ENCODE results near the gene CAPZA2.

The CAPZA2 gene

DNA sequence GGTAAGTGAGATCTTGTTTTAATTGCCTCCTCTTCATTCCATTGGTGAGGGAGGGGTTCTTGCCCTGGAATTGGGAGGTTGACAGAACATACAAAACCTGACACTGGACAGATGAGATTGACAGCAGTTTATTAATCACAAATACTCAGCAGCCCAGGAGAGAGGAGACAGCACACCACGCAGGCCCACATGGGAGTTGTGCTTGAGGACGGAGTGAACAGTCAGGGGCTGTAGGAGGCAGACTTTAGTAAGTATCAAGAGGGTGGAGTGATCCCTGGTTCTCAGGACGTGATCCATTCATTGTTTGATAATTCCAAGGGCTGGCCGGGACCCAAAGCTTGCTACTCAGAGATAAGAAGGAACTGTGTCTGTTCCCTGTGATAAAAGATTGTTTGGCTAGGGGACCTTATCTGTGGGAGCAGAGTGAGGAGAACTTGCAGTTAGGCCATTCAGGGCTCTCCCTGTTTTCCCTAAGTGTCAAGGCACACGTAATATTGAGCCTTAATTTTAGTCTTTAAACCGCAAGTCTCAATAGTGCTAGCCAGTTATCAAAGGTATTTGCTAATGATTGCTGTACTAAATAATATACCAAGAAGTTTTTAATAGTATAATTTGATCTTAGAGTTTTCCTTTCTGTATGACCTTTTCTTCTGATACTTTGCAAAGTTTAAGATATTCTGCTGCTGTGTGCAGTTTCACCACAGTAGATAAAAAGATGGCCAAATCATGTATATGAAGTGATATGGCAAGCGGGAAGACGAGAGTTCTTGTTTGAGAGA, 14.5 kb downstream of the CAPZA2 start:
- H3K4me3 ChIP-seq (ENCODE audit: low read length) = no peak overlapping the region
- no peak for TF ChIP-seq CTCF (conservative IDR thresholded peaks at IDR 0.05; ENCODE audit: low read depth, low read length)
- no peak for DNase-seq (ENCODE audit: low read depth)

DNA sequence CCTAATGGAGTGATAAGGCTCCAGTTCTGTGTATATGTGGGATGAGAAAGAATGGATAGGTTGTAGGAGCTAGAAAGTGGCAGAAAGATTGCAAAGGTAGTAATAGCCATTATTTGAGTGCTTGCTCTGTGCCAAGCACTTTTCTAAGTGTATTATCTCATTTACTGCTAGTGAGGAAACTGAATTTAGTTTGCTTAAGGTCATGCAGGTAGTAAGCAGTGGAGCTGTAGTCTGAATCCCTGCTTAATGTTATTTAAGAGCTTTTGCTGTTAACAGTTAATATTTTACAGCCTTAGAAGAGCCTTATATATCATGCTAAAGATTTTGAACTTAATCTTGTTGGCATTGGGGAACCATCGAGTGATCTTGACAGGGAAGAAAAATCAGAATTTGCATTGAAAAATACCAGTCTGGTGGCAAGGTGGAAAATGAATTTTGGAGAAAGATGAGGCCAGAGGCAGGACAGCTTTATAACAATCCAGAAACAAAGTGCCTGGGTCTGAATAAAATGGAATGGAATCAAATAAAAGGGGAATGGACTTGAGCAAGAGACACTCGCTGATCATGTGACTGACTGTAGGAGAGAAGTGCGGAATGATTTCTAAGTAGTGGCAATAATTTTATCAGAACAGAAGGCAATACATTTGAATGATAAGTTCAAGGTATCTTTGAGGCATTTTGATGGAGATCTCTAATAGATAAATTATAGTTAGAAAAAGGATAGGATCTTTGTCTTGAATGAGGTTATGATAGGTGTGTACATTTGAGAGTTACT, 15.2 kb downstream of the CAPZA2 start:
- TF ChIP-seq CTCF (conservative IDR thresholded peaks at IDR 0.05; ENCODE audit: low read depth, low read length) = no peak

DNA sequence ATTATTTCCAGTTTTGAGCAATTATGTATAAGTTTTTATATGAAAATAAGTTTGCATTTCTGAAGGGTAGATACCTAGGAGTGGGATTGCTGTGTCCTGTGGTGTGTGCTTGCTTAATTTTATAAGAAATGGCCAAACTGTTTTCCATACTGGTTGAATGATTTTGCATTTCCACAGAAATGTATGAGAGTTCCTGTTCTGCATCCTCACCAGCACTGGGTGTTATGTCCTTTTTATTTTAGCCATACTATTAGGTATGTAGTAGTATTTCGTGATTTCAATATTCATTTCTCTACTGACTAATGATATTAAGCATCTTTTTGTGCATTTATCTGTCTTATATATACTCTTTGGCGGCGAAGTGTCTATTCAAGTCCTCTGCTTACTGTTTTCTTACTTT, 22.3 kb downstream of the CAPZA2 start:
- H3K4me3 ChIP-seq (ENCODE audit: low read length) = no peak overlapping the region
- TF ChIP-seq CTCF (conservative IDR thresholded peaks at IDR 0.05; ENCODE audit: low read depth, low read length) = no peak
- no peak for DNase-seq (ENCODE audit: low read depth)

More for the DNA sequence above, 15.2 kb downstream of the CAPZA2 start:
- DNase-seq (ENCODE audit: low read depth) = no peak
- H3K4me3 ChIP-seq (ENCODE audit: low read length) = no peak overlapping the region

DNA sequence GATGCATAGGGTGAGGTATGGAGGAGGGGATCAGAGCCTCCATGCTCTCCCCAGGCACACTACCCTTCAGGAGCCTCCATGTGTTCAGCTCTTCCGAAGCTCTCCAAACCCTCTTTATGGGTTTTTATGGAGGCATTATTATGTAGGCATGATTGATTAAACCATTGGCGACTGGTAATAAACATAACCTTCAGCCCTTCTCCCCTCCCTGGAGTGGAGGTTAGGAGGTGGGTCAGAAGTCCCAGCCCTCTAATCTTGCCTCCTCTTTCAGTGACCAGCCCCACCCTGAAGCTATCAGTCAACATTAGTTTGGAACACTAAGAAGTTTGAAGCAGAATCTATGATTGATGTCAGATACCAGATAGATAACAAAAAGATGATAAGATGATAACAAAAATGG, 23.3 kb downstream of the CAPZA2 start:
- TF ChIP-seq CTCF (conservative IDR thresholded peaks at IDR 0.05; ENCODE audit: low read depth, low read length) = no peak
- DNase-seq (ENCODE audit: low read depth) = no peak
- no peak overlapping the region for H3K4me3 ChIP-seq (ENCODE audit: low read length)

DNA sequence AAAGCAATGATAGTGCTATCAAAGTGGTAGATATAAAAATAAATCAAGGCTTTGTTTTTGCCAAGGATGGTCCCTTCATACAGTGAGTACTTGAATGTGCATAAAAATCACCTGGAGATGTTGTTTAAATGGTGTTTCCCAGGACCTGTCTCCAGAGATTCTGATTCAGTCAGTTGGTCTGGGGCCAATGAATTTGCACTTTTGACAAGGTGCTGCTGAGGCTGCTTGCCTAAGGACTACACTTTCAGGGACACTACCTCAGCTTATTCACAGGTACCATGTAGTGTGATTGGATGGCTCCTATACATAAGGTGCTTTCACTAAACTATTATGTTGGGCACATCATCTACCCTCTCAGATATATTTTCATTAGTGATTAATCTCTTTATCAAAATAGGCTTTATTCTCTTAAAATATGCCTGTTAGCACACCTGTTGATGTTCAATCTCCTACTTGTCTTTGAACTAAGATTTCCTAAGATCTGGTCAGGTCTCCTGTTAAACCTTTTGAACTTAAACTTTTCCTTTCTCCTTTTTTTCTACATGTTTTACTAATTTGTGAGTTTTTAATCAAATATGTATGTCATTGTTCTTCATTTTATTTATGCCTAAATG, 24.3 kb downstream of the CAPZA2 start:
- no peak for DNase-seq (ENCODE audit: low read depth)
- no peak overlapping the region for H3K4me3 ChIP-seq (ENCODE audit: low read length)
- TF ChIP-seq CTCF (conservative IDR thresholded peaks at IDR 0.05; ENCODE audit: low read depth, low read length) = no peak

GRCh38 chr7:116888895-116889294, 26.5 kb downstream of the CAPZA2 start:
- no peak for TF ChIP-seq CTCF (conservative IDR thresholded peaks at IDR 0.05; ENCODE audit: low read depth, low read length)
- DNase-seq (ENCODE audit: low read depth) = no peak
- no peak overlapping the region for H3K4me3 ChIP-seq (ENCODE audit: low read length)

Data from retinal pigment epithelial cell (primary cell).